H1 (cell line): ENCODE measurements around the gene DNER. TPM values are rescaled to one million over a fixed set of nuclear protein-coding genes. Genes with fewer than 3 reads are reported as not detected.

ENCODE experiments used
- CTCF ChIA-PET: fragments of 300-600 bp; sonication (Branson Sonifier 250); formaldehyde crosslinking; loops from one replicate; lab custom pipeline; 2021; ENCODE audit not compliant: partially characterized antibody; lab: Charles Lee
- POLR2A ChIA-PET: fragments of 300-600 bp; sonication (Branson Sonifier 250); formaldehyde crosslinking; loops from one replicate; lab custom pipeline; 2021; ENCODE audit warnings: inconsistent platforms; ENCODE audit not compliant: partially characterized antibody; lab: Charles Lee
- DNase-seq, 2 experiments: peaks; one replicate each; pipeline versions ENCODE4 v3.0.0 to v3.0.0-alpha.2; 2010 to 2022; ENCODE audit warnings: low spot score in 2 of 2, low read depth in 1 of 2, mixed read lengths in 1 of 2
- FAIRE-seq: peaks from 2 replicates; lab custom pipeline; 2011; peaks lifted over from hg19 to GRCh38; lab: Jason Lieb, UNC
- H2AFZ ChIP-seq: 2 replicates; pipeline ENCODE4 v1.8.1; 2012; ENCODE audit warnings: low read length, inconsistent platforms
- H2AK5ac ChIP-seq: 2 replicates; pipeline ENCODE4 v1.6.1; 2013; ENCODE audit warnings: low read depth, low read length
- H2BK120ac ChIP-seq: replicated peaks from 2 replicates; pipeline ENCODE3; 2013; ENCODE audit warnings: low read depth, low read length, inconsistent platforms
- H2BK12ac ChIP-seq: 2 replicates; pipeline ENCODE4 v1.6.1; 2013; ENCODE audit warnings: low read depth, low read length
- H2BK15ac ChIP-seq: 2 replicates; pipeline ENCODE4 v1.6.1; 2013; ENCODE audit warnings: low read length
- H2BK20ac ChIP-seq: 2 replicates; pipeline ENCODE4 v1.6.1; 2013; ENCODE audit warnings: low read length
- H2BK5ac ChIP-seq: 2 replicates; pipeline ENCODE4 v1.6.1; 2013; ENCODE audit warnings: low read depth, low read length
- H3K14ac ChIP-seq: 2 replicates; pipeline ENCODE4 v1.6.1; 2013; ENCODE audit warnings: inconsistent platforms; ENCODE audit not compliant: insufficient read length
- H3K18ac ChIP-seq: 2 replicates; pipeline ENCODE4 v1.6.1; 2013; ENCODE audit warnings: low read length; ENCODE audit errors: extremely low read depth
- H3K23ac ChIP-seq: 2 replicates; pipeline ENCODE4 v1.6.1; 2013; ENCODE audit warnings: inconsistent platforms; ENCODE audit not compliant: insufficient read length
- H3K23me2 ChIP-seq: 2 replicates; pipeline ENCODE4 v1.6.1; 2013; ENCODE audit warnings: low read depth, low read length
- H3K27ac ChIP-seq: 2 replicates; pipeline ENCODE4 v1.6.1; 2011; ENCODE audit warnings: low read depth, low read length, inconsistent platforms
- H3K27me3 ChIP-seq, 4 experiments: replicated peaks in 1 of 4; 1 replicate in 1 of 4; 2 replicates in 3 of 4; pipeline versions ENCODE4 v1.6.1 to v1.8.1; 2011 to 2013; ENCODE audit warnings: low read length in 3 of 4, mild to moderate bottlenecking in 3 of 4, inconsistent platforms in 2 of 4, mixed read lengths in 2 of 4, moderate library complexity in 1 of 4; ENCODE audit not compliant: control insufficient read depth in 3 of 4, insufficient read depth in 3 of 4; ENCODE audit errors: extremely low read depth in 1 of 4
- H3K36me3 ChIP-seq, 4 experiments: 2 replicates each; pipeline versions ENCODE4 v1.6.1 to v1.8.1; 2011 to 2013; ENCODE audit warnings: mild to moderate bottlenecking in 4 of 4, low read length in 3 of 4, moderate library complexity in 2 of 4, control low read depth in 1 of 4, inconsistent platforms in 1 of 4; ENCODE audit not compliant: insufficient read depth in 4 of 4, control insufficient read depth in 2 of 4
- H3K4ac ChIP-seq: replicated peaks from 2 replicates; pipeline ENCODE3; 2013; ENCODE audit warnings: low read length, low read depth, mixed read lengths, inconsistent platforms; ENCODE audit not compliant: insufficient read length
- H3K4me1 ChIP-seq, 4 experiments: replicated peaks in 1 of 4; 1 replicate in 1 of 4; 2 replicates in 3 of 4; pipeline versions ENCODE4 v1.6.1 to v1.8.1; 2011 to 2013; ENCODE audit warnings: low read length in 3 of 4, inconsistent platforms in 2 of 4, mixed read lengths in 1 of 4; ENCODE audit not compliant: insufficient read depth in 4 of 4, control insufficient read depth in 3 of 4
- H3K4me2 ChIP-seq, 2 experiments: 2 replicates each; pipeline versions ENCODE4 v1.6.1 to v1.8.1; 2011 to 2013; ENCODE audit warnings: low read depth in 2 of 2, low read length in 2 of 2, control low read depth in 1 of 2, inconsistent platforms in 1 of 2, mild to moderate bottlenecking in 1 of 2; ENCODE audit not compliant: insufficient read depth in 1 of 2
- H3K4me3 ChIP-seq, 4 experiments: fragments of 200-600, 300-600 bp in 1 of 4; sonication (generic), shearing (Covaris generic), sonication (Bioruptor Twin) in 1 of 4; 2 replicates each; pipeline versions ENCODE4 v1.5.1 to v1.8.1; 2011 to 2016; ENCODE audit warnings: low read length in 4 of 4, low read depth in 3 of 4, control low read depth in 2 of 4, inconsistent platforms in 2 of 4, mild to moderate bottlenecking in 2 of 4, mixed read lengths in 1 of 4, moderate library complexity in 1 of 4; ENCODE audit not compliant: insufficient read depth in 2 of 4; ENCODE audit errors: extremely low read depth in 1 of 4
- H3K56ac ChIP-seq: replicated peaks from 2 replicates; pipeline ENCODE3; 2013; ENCODE audit warnings: low read depth, mild to moderate bottlenecking, mixed read lengths, low read length, inconsistent platforms; ENCODE audit not compliant: insufficient read length
- H3K79me1 ChIP-seq: 2 replicates; pipeline ENCODE4 v1.6.1; 2013; ENCODE audit warnings: low read depth, low read length, control low read depth
- H3K79me2 ChIP-seq, 2 experiments: 2 replicates each; pipeline versions ENCODE4 v1.6.1 to v1.8.1; 2012 to 2013; ENCODE audit warnings: low read length in 2 of 2, mild to moderate bottlenecking in 2 of 2, inconsistent platforms in 1 of 2; ENCODE audit not compliant: insufficient read depth in 2 of 2, control insufficient read depth in 1 of 2
- H3K9ac ChIP-seq, 4 experiments: replicated peaks in 1 of 4; 1 replicate in 1 of 4; 2 replicates in 3 of 4; pipeline versions ENCODE4 v1.6.1 to v1.8.1; 2011 to 2013; ENCODE audit warnings: low read depth in 3 of 4, low read length in 3 of 4, control low read depth in 2 of 4, mild to moderate bottlenecking in 2 of 4, moderate library complexity in 2 of 4, inconsistent platforms in 1 of 4; ENCODE audit errors: extremely low read depth in 1 of 4
- H3K9me3 ChIP-seq, 2 experiments: 2 replicates each; pipeline versions ENCODE4 v1.6.1 to v1.8.1; 2012 to 2013; ENCODE audit warnings: mild to moderate bottlenecking in 2 of 2, moderate library complexity in 2 of 2, control low read depth in 1 of 2, inconsistent platforms in 1 of 2, low read depth in 1 of 2, low read length in 1 of 2, mixed read lengths in 1 of 2; ENCODE audit not compliant: insufficient read depth in 2 of 2
- H4K20me1 ChIP-seq, 2 experiments: replicated peaks in 1 of 2; 2 replicates each; pipeline versions ENCODE3 to v1.8.1; 2011 to 2013; ENCODE audit warnings: inconsistent platforms in 2 of 2, low read length in 2 of 2, mild to moderate bottlenecking in 1 of 2; ENCODE audit not compliant: insufficient read depth in 2 of 2, control insufficient read depth in 1 of 2
- H4K5ac ChIP-seq: 2 replicates; pipeline ENCODE4 v1.6.1; 2013; ENCODE audit warnings: low read length, low read depth, mixed read lengths, inconsistent platforms; ENCODE audit not compliant: insufficient read length
- H4K8ac ChIP-seq: 2 replicates; pipeline ENCODE4 v1.8.0; 2013; ENCODE audit warnings: mild to moderate bottlenecking, moderate library complexity, low read length, inconsistent platforms; ENCODE audit not compliant: insufficient read depth; ENCODE audit errors: extremely low read depth
- H4K91ac ChIP-seq: replicated peaks from 2 replicates; pipeline ENCODE3; 2013; ENCODE audit warnings: low read length, mixed read lengths, inconsistent platforms; ENCODE audit not compliant: insufficient read length
- BRCA1 ChIP-seq: IDR thresholded peaks from 2 replicates; pipeline ENCODE4 v1.6.1; 2012; ENCODE audit warnings: low read depth, low read length, improper control_type of control experiment
- CBX8 ChIP-seq: fragments of 300-800, 300-1000 bp; sonication (generic); IDR thresholded peaks from 2 replicates; pipeline ENCODE4 v1.7.1; 2016; ENCODE audit warnings: low read depth, low read length, borderline replicate concordance
- CREB1 ChIP-seq: IDR thresholded peaks from 2 replicates; pipeline ENCODE4 v1.6.1; 2012; ENCODE audit warnings: inconsistent platforms
- CTCF ChIP-seq, 3 experiments: IDR thresholded peaks; 1 replicate in 2 of 3; 2 replicates in 1 of 3; pipeline versions ENCODE4 v1.5.1 to v1.6.1; 2011; ENCODE audit warnings: low read length in 3 of 3, mild to moderate bottlenecking in 3 of 3, inconsistent platforms in 2 of 3, low read depth in 1 of 3, moderate library complexity in 1 of 3; ENCODE audit not compliant: insufficient read depth in 1 of 3; ENCODE audit errors: control extremely low read depth in 1 of 3
- HDAC6 ChIP-seq: IDR thresholded peaks from one replicate; pipeline ENCODE4 v1.7.1; 2012; ENCODE audit warnings: low read depth, mild to moderate bottlenecking, inconsistent platforms, low read length, moderate library complexity
- NANOG ChIP-seq: IDR thresholded peaks from 2 replicates; pipeline ENCODE4 v1.6.1; 2011; ENCODE audit warnings: low read length, low read depth, mild to moderate bottlenecking, inconsistent platforms; ENCODE audit not compliant: insufficient read depth, poor library complexity, severe bottlenecking
- RAD21 ChIP-seq, 2 experiments: IDR thresholded peaks in 1 of 2; conservative IDR thresholded peaks in 1 of 2; 2 replicates each; pipeline ENCODE4 v1.6.1; 2011; ENCODE audit warnings: low read depth in 2 of 2, low read length in 2 of 2, improper control_type of control experiment in 1 of 2, inconsistent platforms in 1 of 2, mild to moderate bottlenecking in 1 of 2, moderate library complexity in 1 of 2
- RNF2 ChIP-seq: fragments of 200-900, 300-1000 bp; sonication (generic); IDR thresholded peaks from 2 replicates; pipeline ENCODE4 v1.7.1; 2016; ENCODE audit warnings: borderline replicate concordance, low read depth, mild to moderate bottlenecking, antibody characterized with exemption, low read length; ENCODE audit not compliant: poor library complexity, severe bottlenecking; ENCODE audit errors: missing control alignments
- SIX5 ChIP-seq: IDR thresholded peaks from 2 replicates; pipeline ENCODE4 v1.6.1; 2011; ENCODE audit warnings: mild to moderate bottlenecking, low read depth, low read length
- TEAD4 ChIP-seq: IDR thresholded peaks from 2 replicates; pipeline ENCODE4 v1.6.1; 2012; ENCODE audit warnings: low read depth, low read length, inconsistent platforms, mixed read lengths
- USF2 ChIP-seq: IDR thresholded peaks from 2 replicates; pipeline ENCODE4 v1.6.1; 2011; ENCODE audit warnings: low read length, improper control_type of control experiment
- polyA plus RNA-seq, 7 experiments: library from polyadenylated mRNA; depleted of rRNA in 3 of 7; stranded (reverse) in 5 of 7; unstranded in 2 of 7; fragments of >200 nt in 5 of 7; fragments of 200-250 nt in 2 of 7; gene quantifications; 1 replicate in 5 of 7; 2 replicates in 1 of 7; 4 replicates in 1 of 7; pipeline versions ENCODE4 v1.2.1 to v1.2.3, GENCODE V29; 2011 to 2013; ENCODE audit warnings: missing spikeins in 2 of 7, mixed read lengths in 2 of 7
- total RNA-seq: library from RNA; stranded (reverse); fragmentation: NEBNext Ultra II Directional; extraction: Animal tissue kit (Norgen Biotek cat#: 25700); gene quantifications from 2 replicates; pipeline ENCODE4 v1.2.1, GENCODE V29; 2021

The DNER gene
- total and polyA plus RNA-seq, 2 of the 8 experiments (the other 6 are each of a cell fraction or from before 2014, with no cell fraction given), result 6.8 to 16.3 TPM

- FAIRE-seq (no peak), DNase-seq (no peak)
- Histone ChIP-seq H3K36me3 (no peaks in the 10 kb centered on the region), H3K4ac (no peak overlapping the region), H4K91ac (no peak overlapping the region), H3K27ac (no peak overlapping the region), H3K9ac (no peak overlapping the region), H4K8ac (no peak overlapping the region), H3K79me1 (no peaks in the 10 kb centered on the region), H4K5ac (no peak overlapping the region), H3K9me3 (no peaks in the 10 kb centered on the region), H3K27me3 (no peaks in the 10 kb centered on the region), H2BK120ac (no peak overlapping the region), H3K4me3 (no peak overlapping the region), H2BK20ac (no peak overlapping the region), H4K20me1 (no peaks in the 10 kb centered on the region), H3K56ac (no peak overlapping the region), H3K79me2 (no peaks in the 10 kb centered on the region), H2AFZ (no peak overlapping the region), H2BK15ac (no peak overlapping the region), H3K23me2 (no peaks in the 10 kb centered on the region), H2BK5ac (no peak overlapping the region), H3K4me2 (no peak overlapping the region), H3K23ac (no peak overlapping the region), H2BK12ac (no peak overlapping the region), H2AK5ac (no peak overlapping the region), H3K14ac (no peak overlapping the region), H3K4me1 (peaks cover 0 to 3% (median 0%) of the 10 kb centered on the region in 4 experiments; a peak in 1 of 7 replicates), H3K18ac (no peak overlapping the region)
- POLR2A ChIA-PET, result no interaction called here
- CTCF ChIA-PET, result interaction anchor here (1.1 kb wide), 1 partner anchor 9 kb away, joined by 3 read pairs; no protein-coding TSS in a partner anchor
- TF ChIP-seq BRCA1, result no peak
- TF ChIP-seq SIX5, result no peak
- TF ChIP-seq CBX8, result no peak
- TF ChIP-seq TEAD4, result no peak
- TF ChIP-seq USF2, result no peak
- TF ChIP-seq CREB1, result no peak
- no peak for TF ChIP-seq NANOG
- no peak for TF ChIP-seq HDAC6
- no peak for TF ChIP-seq CTCF (IDR thresholded peaks at IDR 0.05; ENCODE audit: control extremely low read depth in 1 of 3, insufficient read depth in 1 of 3, low read depth in 1 of 3, low read length in 3 of 3)
- TF ChIP-seq RNF2, result no peak
- no peak for TF ChIP-seq RAD21 (IDR thresholded peaks at IDR 0.05 in 1 of 2, conservative IDR thresholded peaks at IDR 0.05 in 1 of 2; ENCODE audit: low read depth in 2 of 2, low read length in 2 of 2)
Measured at GRCh38 chr2:229462112-229462511, 252.2 kb downstream of the DNER start.
